Sigmoid colon (tissue), 3 donors: Measurements from ENCODE around the gene XNDC1N.

Source experiments
- CTCF ChIP-seq, 4 experiments: fragments of 450-650 bp in 3 of 4; fragments of 200-600 bp in 1 of 4; IDR thresholded peaks; one replicate each; pipeline ENCODE4 v1.5.1; 2016 to 2019; ENCODE audit warnings: antibody characterized with exemption in 4 of 4, mild to moderate bottlenecking in 3 of 4, moderate library complexity in 2 of 4
- POLR2A ChIP-seq, 2 donors: fragments of 450-650 bp; IDR thresholded peaks; one replicate each; pipeline ENCODE4 v1.6.1; 2016; ENCODE audit warnings: antibody characterized with exemption in 2 of 2, mild to moderate bottlenecking in 2 of 2, moderate library complexity in 2 of 2

DNA sequence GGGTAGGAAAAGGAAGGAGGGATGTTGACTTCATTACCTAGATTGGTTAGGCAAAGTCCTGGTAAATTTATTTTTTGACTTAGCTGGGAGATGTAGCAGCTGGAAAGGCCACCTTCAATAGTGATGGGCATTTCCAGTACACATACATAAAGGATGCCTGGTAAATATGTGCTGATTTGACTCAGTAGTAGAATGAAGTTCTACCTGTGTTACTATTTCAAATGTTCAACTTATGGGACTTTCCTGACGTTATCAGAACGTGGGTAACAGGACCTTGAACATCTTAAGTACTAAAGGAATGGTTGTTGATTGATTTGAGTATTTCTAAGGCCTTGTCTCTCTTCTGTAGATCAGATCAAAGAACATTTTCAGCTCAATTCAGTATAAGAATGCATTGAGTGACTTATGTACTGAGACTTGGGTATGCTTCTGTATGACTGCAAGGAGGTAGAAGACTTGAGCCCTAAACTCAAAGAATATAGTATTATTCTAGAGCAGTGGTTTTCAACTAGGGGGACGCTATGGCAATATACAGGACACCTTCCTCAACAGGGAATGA lies 27.6 kb upstream of the XNDC1N start:
- TF ChIP-seq POLR2A (IDR thresholded peaks at IDR 0.05), result no peak
- no peak for TF ChIP-seq CTCF (IDR thresholded peaks at IDR 0.05)
